HG03460 (cell line): ENCODE results near the gene LAMTOR4.

Source experiments
- ATAC-seq: cut with Tn5 transposase; IDR thresholded peaks from one replicate; pipeline ENCODE4 v1.9.1; 2021; ENCODE audit not compliant: unreplicated experiment

Gene LAMTOR4

GRCh38 chr7:100148559-100149328 lies at the start of gene LAMTOR4:
Gene LAMTOR4 (plus strand): TSS chr7:100148918. CDS start chr7:100148973, 55 bp downstream.
- ATAC-seq = peak; percentile 98

- ATAC-seq = no peak
These were observed 49.3 kb upstream of the LAMTOR4 start for GRCh38 chr7:100099452-100099851.

- peak; percentile 69 for ATAC-seq
These were observed 48.2 kb upstream of the LAMTOR4 start for GRCh38 chr7:100100420-100101015.

GRCh38 chr7:100101016-100101862 lies 47.5 kb upstream of the LAMTOR4 start, which contains the start of the genes AP4M1 and MCM7:
Gene AP4M1 (plus strand): TSS chr7:100101643. CDS start chr7:100101715, 72 bp downstream.
Gene MCM7 (minus strand): TSS chr7:100101397. CDS start chr7:100101294, 103 bp downstream.
- ATAC-seq = peak; percentile 85

- no peak for ATAC-seq
These were observed 45.5 kb upstream of the LAMTOR4 start for GRCh38 chr7:100102950-100103840.

GRCh38 chr7:100105534-100105933 lies 43.2 kb upstream of the LAMTOR4 start:
- ATAC-seq = no peak

GRCh38 chr7:100106633-100107032 lies 42.1 kb upstream of the LAMTOR4 start:
- ATAC-seq = no peak

GRCh38 chr7:100107125-100107737 lies 41.5 kb upstream of the LAMTOR4 start:
- no peak for ATAC-seq

GRCh38 chr7:100107890-100108289 lies 40.8 kb upstream of the LAMTOR4 start:
- no peak for ATAC-seq

GRCh38 chr7:100109521-100110163 lies 39.1 kb upstream of the LAMTOR4 start:
- no peak for ATAC-seq

- ATAC-seq = no peak
These were observed 37.6 kb upstream of the LAMTOR4 start for GRCh38 chr7:100111156-100111555.

- ATAC-seq = no peak
These were observed 36.8 kb upstream of the LAMTOR4 start for GRCh38 chr7:100111914-100112313.

GRCh38 chr7:100115026-100115425 lies 33.7 kb upstream of the LAMTOR4 start:
- ATAC-seq = no peak

GRCh38 chr7:100118388-100119071 lies 30.2 kb upstream of the LAMTOR4 start:
- no peak for ATAC-seq

- ATAC-seq = peak; percentile 66
These were observed 29.4 kb upstream of the LAMTOR4 start, which contains the start of the genes CNPY4 and TAF6 for GRCh38 chr7:100119072-100119969. Gene CNPY4 (plus strand): TSS chr7:100119634. CDS start chr7:100119745, 111 bp downstream. Gene TAF6 (minus strand): TSS chr7:100119358. CDS start chr7:100114209, 5,149 bp downstream.

GRCh38 chr7:100119970-100120732 lies 28.6 kb upstream of the LAMTOR4 start:
- peak; percentile 35 for ATAC-seq

- no peak for ATAC-seq
These were observed 28.0 kb upstream of the LAMTOR4 start for GRCh38 chr7:100120733-100121036.
